Measurements from ENCODE around the gene TMPRSS6.

TMPRSS6 gene

GRCh38 chr22:37109242-37109917, at the start of gene TMPRSS6:
TSS of gene TMPRSS6 (minus strand) at chr22:37109713. CDS start at chr22:37103417, 6,296 bp downstream.
- no peak for TF ChIP-seq CTCF (IDR thresholded peaks at IDR 0.05; ENCODE audit: borderline replicate concordance, control extremely low read depth, extremely low read depth, insufficient read depth, missing control alignments)
- no peak for DNase-seq (ENCODE audit: low spot score)
- in situ Hi-C loops (cut with MboI; ENCODE audit: low sequenced_read_pairs, unreplicated experiment): no loop called here

GRCh38 chr22:37158963-37159290, 49.4 kb upstream of the TMPRSS6 start:
- DNase-seq (ENCODE audit: low spot score): no peak

GRCh38 chr22:37157516-37158285, 48.2 kb upstream of the TMPRSS6 start:
- in situ Hi-C loops (cut with MboI; ENCODE audit: low sequenced_read_pairs, unreplicated experiment): no loop called here
- no peak for DNase-seq (ENCODE audit: low spot score)
- no peak for TF ChIP-seq CTCF (IDR thresholded peaks at IDR 0.05; ENCODE audit: borderline replicate concordance, control extremely low read depth, extremely low read depth, insufficient read depth, missing control alignments)

More at GRCh38 chr22:37158963-37159290, 49.4 kb upstream of the TMPRSS6 start:
- no peak for TF ChIP-seq CTCF (IDR thresholded peaks at IDR 0.05; ENCODE audit: borderline replicate concordance, control extremely low read depth, extremely low read depth, insufficient read depth, missing control alignments)
- in situ Hi-C loops (cut with MboI; ENCODE audit: low sequenced_read_pairs, unreplicated experiment): no loop called here

GRCh38 chr22:37156686-37157435, 47.3 kb upstream of the TMPRSS6 start:
- no peak for TF ChIP-seq CTCF (IDR thresholded peaks at IDR 0.05; ENCODE audit: borderline replicate concordance, control extremely low read depth, extremely low read depth, insufficient read depth, missing control alignments)
- DNase-seq (ENCODE audit: low spot score): no peak
- in situ Hi-C loops (cut with MboI; ENCODE audit: low sequenced_read_pairs, unreplicated experiment): no loop called here

GRCh38 chr22:37155971-37156370, 46.5 kb upstream of the TMPRSS6 start:
- no peak for DNase-seq (ENCODE audit: low spot score)
- in situ Hi-C loops (cut with MboI; ENCODE audit: low sequenced_read_pairs, unreplicated experiment): no loop called here
- no peak for TF ChIP-seq CTCF (IDR thresholded peaks at IDR 0.05; ENCODE audit: borderline replicate concordance, control extremely low read depth, extremely low read depth, insufficient read depth, missing control alignments)

- in situ Hi-C loops (cut with MboI; ENCODE audit: low sequenced_read_pairs, unreplicated experiment): no loop called here
- no peak for DNase-seq (ENCODE audit: low spot score)
- no peak for TF ChIP-seq CTCF (IDR thresholded peaks at IDR 0.05; ENCODE audit: borderline replicate concordance, control extremely low read depth, extremely low read depth, insufficient read depth, missing control alignments)
Measured at GRCh38 chr22:37154925-37155712, 45.6 kb upstream of the TMPRSS6 start.

Data from GM13976 (cell line).